ENCODE data around the gene SGPL1.

SGPL1 gene

DNA sequence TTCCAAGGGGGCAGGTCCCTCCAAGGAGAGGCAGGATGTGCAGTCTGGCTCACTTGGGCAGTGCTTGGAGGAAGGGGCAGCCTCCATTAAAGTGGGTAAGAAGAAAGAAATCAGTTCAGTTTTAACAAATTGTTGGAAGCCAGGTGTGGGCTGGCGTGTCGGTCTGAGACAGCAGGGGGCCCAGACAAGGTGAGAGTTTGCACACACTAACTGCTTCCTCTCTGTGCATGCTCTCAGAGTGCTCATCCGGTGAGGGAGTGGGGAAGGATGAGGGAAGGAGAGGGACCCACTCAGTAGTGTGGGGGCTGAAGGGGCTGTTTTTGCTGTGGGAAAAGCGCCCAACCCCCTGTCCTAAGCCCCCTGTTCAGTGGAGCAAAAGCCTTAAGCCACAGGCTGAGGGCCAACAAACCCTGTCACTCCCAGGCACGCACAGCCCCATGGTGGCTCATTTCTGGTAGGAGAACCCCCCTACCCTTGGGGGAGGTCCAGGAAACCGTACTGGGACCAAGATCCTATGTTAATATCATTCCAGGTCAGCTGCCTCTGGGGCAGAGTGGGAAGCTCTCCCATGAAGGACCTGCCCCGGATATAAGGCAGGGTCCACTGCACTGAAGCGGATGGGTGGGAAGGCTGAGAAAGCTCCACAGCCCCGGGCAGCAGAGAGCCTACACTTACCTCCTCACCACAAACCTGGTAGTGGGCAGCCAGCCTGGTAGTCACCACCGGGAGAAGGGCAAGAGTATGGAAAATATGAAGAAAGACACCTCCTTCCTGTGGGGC lies 77.7 kb downstream of the SGPL1 start:
- H4K8ac ChIP-seq (ENCODE audit: low read depth, low read length): no peak overlapping the region
- no peak overlapping the region for H3K14ac ChIP-seq (ENCODE audit: low read length)
- H2BK12ac ChIP-seq (ENCODE audit: low read length): no peak overlapping the region
- no peak overlapping the region for H3K9ac ChIP-seq (ENCODE audit: low read length)
- no peaks in the 10 kb centered on the region for H3K79me2 ChIP-seq (ENCODE audit: control insufficient read depth, insufficient read depth, low read length, poor library complexity)
- no peak overlapping the region for H3K23ac ChIP-seq (ENCODE audit: low read length)
- no peak for DNase-seq
- H2AK5ac ChIP-seq (ENCODE audit: low read length): no peak overlapping the region
- peaks cover 0 to 5% of the 10 kb centered on the region in 2 experiments for H3K4me1 ChIP-seq (ENCODE audit: control insufficient read depth in 1 of 2, insufficient read depth in 2 of 2, low read length in 2 of 2)
- no peaks in the 10 kb centered on the region for H3K27me3 ChIP-seq (ENCODE audit: insufficient read depth, low read length)
- no peak overlapping the region for H4K12ac ChIP-seq (ENCODE audit: low read depth, low read length)
- no peak overlapping the region for H3K4ac ChIP-seq (ENCODE audit: low read depth, low read length)
- WGBS (ENCODE audit: extremely low coverage, insufficient coverage, insufficient read length): no CpG with 5 or more reads among the region's 10 CpGs
- H2AFZ ChIP-seq (ENCODE audit: insufficient read depth, low read length, poor library complexity): no peak overlapping the region
- no peak overlapping the region for H3K4me3 ChIP-seq (ENCODE audit: low read depth, low read length)
- no peak overlapping the region for H2BK120ac ChIP-seq (ENCODE audit: insufficient read depth, low read length, poor library complexity)
- H3K79me1 ChIP-seq (ENCODE audit: low read length): no peaks in the 10 kb centered on the region
- H3K36me3 ChIP-seq (ENCODE audit: control insufficient read depth in 1 of 2, insufficient read depth in 2 of 2, low read length in 2 of 2): no peaks in the 10 kb centered on the region
- no peak overlapping the region for H3K18ac ChIP-seq (ENCODE audit: low read length)
- H3K9me3 ChIP-seq (ENCODE audit: insufficient read depth, low read depth, low read length): peaks cover 2% of the 10 kb centered on the region
- no peak overlapping the region for H3K4me2 ChIP-seq (ENCODE audit: low read length)
- H2BK5ac ChIP-seq (ENCODE audit: low read depth, low read length, poor library complexity): no peak overlapping the region
- no peak overlapping the region for H3K27ac ChIP-seq (ENCODE audit: low read depth, low read length)
- H4K91ac ChIP-seq (ENCODE audit: low read depth, low read length): no peak overlapping the region

DNA sequence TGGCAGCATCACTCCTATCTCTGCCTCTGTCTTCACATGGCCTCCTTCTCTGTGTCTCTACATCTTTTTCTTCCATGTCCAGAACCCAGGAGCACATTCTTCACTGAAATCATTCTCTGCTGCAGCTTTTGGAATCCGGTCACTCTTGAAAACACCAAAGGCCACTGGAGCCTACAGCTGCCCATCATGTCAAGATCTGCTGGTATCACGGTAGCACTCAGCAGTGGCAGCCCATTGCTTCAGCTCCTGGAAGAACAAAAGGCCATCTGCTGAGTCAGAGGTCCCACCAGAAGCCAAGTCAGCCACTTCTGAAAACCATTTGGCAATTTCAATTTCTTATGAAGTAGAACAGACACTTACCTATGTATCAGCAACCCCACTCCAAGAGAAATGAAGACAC lies 78.7 kb downstream of the SGPL1 start:
- no peak overlapping the region for H4K91ac ChIP-seq (ENCODE audit: low read depth, low read length)
- H2AK5ac ChIP-seq (ENCODE audit: low read length): no peak overlapping the region
- no peak overlapping the region for H3K14ac ChIP-seq (ENCODE audit: low read length)
- no peak overlapping the region for H2BK12ac ChIP-seq (ENCODE audit: low read length)
- no peaks in the 10 kb centered on the region for H3K27me3 ChIP-seq (ENCODE audit: insufficient read depth, low read length)
- H3K27ac ChIP-seq (ENCODE audit: low read depth, low read length): no peak overlapping the region
- no peaks in the 10 kb centered on the region for H3K79me2 ChIP-seq (ENCODE audit: control insufficient read depth, insufficient read depth, low read length, poor library complexity)
- no peak overlapping the region for H3K18ac ChIP-seq (ENCODE audit: low read length)
- peaks cover 2% of the 10 kb centered on the region for H3K9me3 ChIP-seq (ENCODE audit: insufficient read depth, low read depth, low read length)
- H2BK120ac ChIP-seq (ENCODE audit: insufficient read depth, low read length, poor library complexity): no peak overlapping the region
- H3K4me3 ChIP-seq (ENCODE audit: low read depth, low read length): no peak overlapping the region
- no peak overlapping the region for H3K23ac ChIP-seq (ENCODE audit: low read length)
- peaks cover 0 to 5% of the 10 kb centered on the region in 2 experiments for H3K4me1 ChIP-seq (ENCODE audit: control insufficient read depth in 1 of 2, insufficient read depth in 2 of 2, low read length in 2 of 2)
- H3K4ac ChIP-seq (ENCODE audit: low read depth, low read length): no peak overlapping the region
- H2AFZ ChIP-seq (ENCODE audit: insufficient read depth, low read length, poor library complexity): no peak overlapping the region
- H3K9ac ChIP-seq (ENCODE audit: low read length): peak overlapping the region; percentile 39
- H3K36me3 ChIP-seq (ENCODE audit: control insufficient read depth in 1 of 2, insufficient read depth in 2 of 2, low read length in 2 of 2): no peaks in the 10 kb centered on the region
- WGBS (ENCODE audit: extremely low coverage, insufficient coverage, insufficient read length): no CpG with 5 or more reads among the region's 2 CpGs
- H4K12ac ChIP-seq (ENCODE audit: low read depth, low read length): no peak overlapping the region
- H3K79me1 ChIP-seq (ENCODE audit: low read length): no peaks in the 10 kb centered on the region
- H3K4me2 ChIP-seq (ENCODE audit: low read length): no peak overlapping the region
- no peak overlapping the region for H4K8ac ChIP-seq (ENCODE audit: low read depth, low read length)
- peak; percentile 67 to 72 for DNase-seq
- H2BK5ac ChIP-seq (ENCODE audit: low read depth, low read length, poor library complexity): no peak overlapping the region

DNA sequence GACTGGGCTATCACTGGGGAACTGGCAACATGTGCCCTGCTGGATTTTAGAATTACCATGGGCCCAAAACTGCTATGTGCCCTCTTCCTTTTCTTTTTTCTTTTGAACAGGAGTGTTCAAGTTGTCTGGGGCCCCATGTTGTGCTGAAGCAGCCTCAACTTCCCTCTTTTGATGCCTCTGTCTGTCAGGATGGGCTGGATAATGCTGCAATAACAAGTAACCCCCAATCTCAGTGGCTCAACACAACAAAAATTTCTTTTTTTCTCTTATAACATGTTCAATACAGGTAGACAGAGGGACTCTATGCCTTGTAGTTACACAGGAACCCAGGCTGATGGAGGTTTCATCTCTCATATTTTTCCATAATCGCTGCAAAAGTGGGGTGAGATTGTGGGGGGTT lies 80.8 kb downstream of the SGPL1 start:
- Histone ChIP-seq H2BK5ac (ENCODE audit: low read depth, low read length, poor library complexity) (no peak overlapping the region), H3K36me3 (ENCODE audit: control insufficient read depth in 1 of 2, insufficient read depth in 2 of 2, low read length in 2 of 2) (no peaks in the 10 kb centered on the region), H3K4me2 (ENCODE audit: low read length) (no peak overlapping the region), H3K4me1 (ENCODE audit: control insufficient read depth in 1 of 2, insufficient read depth in 2 of 2, low read length in 2 of 2) (no peaks in the 10 kb centered on the region), H3K23ac (ENCODE audit: low read length) (no peak overlapping the region), H2BK120ac (ENCODE audit: insufficient read depth, low read length, poor library complexity) (no peak overlapping the region), H4K91ac (ENCODE audit: low read depth, low read length) (no peak overlapping the region), H3K14ac (ENCODE audit: low read length) (no peak overlapping the region), H4K12ac (ENCODE audit: low read depth, low read length) (no peak overlapping the region), H3K27ac (ENCODE audit: low read depth, low read length) (no peak overlapping the region), H3K79me1 (ENCODE audit: low read length) (no peaks in the 10 kb centered on the region), H3K27me3 (ENCODE audit: insufficient read depth, low read length) (no peaks in the 10 kb centered on the region), H4K8ac (ENCODE audit: low read depth, low read length) (no peak overlapping the region), H3K79me2 (ENCODE audit: control insufficient read depth, insufficient read depth, low read length, poor library complexity) (no peaks in the 10 kb centered on the region), H2BK12ac (ENCODE audit: low read length) (no peak overlapping the region), H3K9ac (ENCODE audit: low read length) (no peak overlapping the region), H3K4ac (ENCODE audit: low read depth, low read length) (no peak overlapping the region), H3K9me3 (ENCODE audit: insufficient read depth, low read depth, low read length) (peaks cover 2% of the 10 kb centered on the region), H2AFZ (ENCODE audit: insufficient read depth, low read length, poor library complexity) (no peak overlapping the region), H3K18ac (ENCODE audit: low read length) (no peak overlapping the region), H3K4me3 (ENCODE audit: low read depth, low read length) (no peak overlapping the region), H2AK5ac (ENCODE audit: low read length) (no peak overlapping the region)
- no CpG with 5 or more reads among the region's 1 CpG for WGBS (ENCODE audit: extremely low coverage, insufficient coverage, insufficient read length)
- DNase-seq: no peak

DNA sequence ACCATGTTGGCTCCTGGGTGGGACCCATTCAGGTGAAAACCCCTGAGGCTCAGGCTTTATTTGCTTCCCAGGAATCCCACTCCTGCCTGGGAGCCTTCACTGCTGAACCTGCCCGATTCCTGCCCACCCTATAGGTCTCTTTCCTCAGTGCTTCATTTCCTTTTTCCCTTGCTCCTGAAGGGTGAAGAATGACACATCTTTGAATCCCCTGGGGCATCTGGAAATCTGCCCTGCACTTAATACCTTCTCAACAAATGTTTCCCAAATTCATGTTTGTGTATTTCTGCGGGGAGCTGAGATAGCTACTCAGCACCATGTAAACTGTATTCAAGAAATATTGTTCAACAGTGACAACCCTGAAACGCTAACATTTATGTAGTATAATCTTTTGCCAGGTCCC lies 82.9 kb downstream of the SGPL1 start:
- Histone ChIP-seq H3K4ac (ENCODE audit: low read depth, low read length) (no peak overlapping the region), H3K79me2 (ENCODE audit: control insufficient read depth, insufficient read depth, low read length, poor library complexity) (no peaks in the 10 kb centered on the region), H3K79me1 (ENCODE audit: low read length) (no peaks in the 10 kb centered on the region), H2BK5ac (ENCODE audit: low read depth, low read length, poor library complexity) (no peak overlapping the region), H3K36me3 (ENCODE audit: control insufficient read depth in 1 of 2, insufficient read depth in 2 of 2, low read length in 2 of 2) (no peaks in the 10 kb centered on the region), H3K4me1 (ENCODE audit: control insufficient read depth in 1 of 2, insufficient read depth in 2 of 2, low read length in 2 of 2) (no peaks in the 10 kb centered on the region), H3K14ac (ENCODE audit: low read length) (no peak overlapping the region), H2BK12ac (ENCODE audit: low read length) (no peak overlapping the region), H3K23ac (ENCODE audit: low read length) (no peak overlapping the region), H3K4me2 (ENCODE audit: low read length) (no peak overlapping the region), H2AK5ac (ENCODE audit: low read length) (no peak overlapping the region), H3K27ac (ENCODE audit: low read depth, low read length) (no peak overlapping the region), H3K27me3 (ENCODE audit: insufficient read depth, low read length) (no peaks in the 10 kb centered on the region), H4K91ac (ENCODE audit: low read depth, low read length) (no peak overlapping the region), H3K4me3 (ENCODE audit: low read depth, low read length) (no peak overlapping the region), H2BK120ac (ENCODE audit: insufficient read depth, low read length, poor library complexity) (no peak overlapping the region), H4K12ac (ENCODE audit: low read depth, low read length) (no peak overlapping the region), H3K9ac (ENCODE audit: low read length) (no peak overlapping the region), H3K9me3 (ENCODE audit: insufficient read depth, low read depth, low read length) (peaks cover 2% of the 10 kb centered on the region), H3K18ac (ENCODE audit: low read length) (no peak overlapping the region), H2AFZ (ENCODE audit: insufficient read depth, low read length, poor library complexity) (no peak overlapping the region), H4K8ac (ENCODE audit: low read depth, low read length) (no peak overlapping the region)
- no CpG with 5 or more reads among the region's 3 CpGs for WGBS (ENCODE audit: extremely low coverage, insufficient coverage, insufficient read length)
- DNase-seq: no peak

Measured in trophoblast cell (in vitro differentiated cells and primary cell).